ENCODE measurements around the gene PLIN4.

The PLIN4 gene

GRCh38 chr19:4493104-4493928, 25.0 kb downstream of the PLIN4 start:
- DNase-seq (ENCODE audit: low read depth in 4 of 4, low spot score in 1 of 4), result no peak

DNA sequence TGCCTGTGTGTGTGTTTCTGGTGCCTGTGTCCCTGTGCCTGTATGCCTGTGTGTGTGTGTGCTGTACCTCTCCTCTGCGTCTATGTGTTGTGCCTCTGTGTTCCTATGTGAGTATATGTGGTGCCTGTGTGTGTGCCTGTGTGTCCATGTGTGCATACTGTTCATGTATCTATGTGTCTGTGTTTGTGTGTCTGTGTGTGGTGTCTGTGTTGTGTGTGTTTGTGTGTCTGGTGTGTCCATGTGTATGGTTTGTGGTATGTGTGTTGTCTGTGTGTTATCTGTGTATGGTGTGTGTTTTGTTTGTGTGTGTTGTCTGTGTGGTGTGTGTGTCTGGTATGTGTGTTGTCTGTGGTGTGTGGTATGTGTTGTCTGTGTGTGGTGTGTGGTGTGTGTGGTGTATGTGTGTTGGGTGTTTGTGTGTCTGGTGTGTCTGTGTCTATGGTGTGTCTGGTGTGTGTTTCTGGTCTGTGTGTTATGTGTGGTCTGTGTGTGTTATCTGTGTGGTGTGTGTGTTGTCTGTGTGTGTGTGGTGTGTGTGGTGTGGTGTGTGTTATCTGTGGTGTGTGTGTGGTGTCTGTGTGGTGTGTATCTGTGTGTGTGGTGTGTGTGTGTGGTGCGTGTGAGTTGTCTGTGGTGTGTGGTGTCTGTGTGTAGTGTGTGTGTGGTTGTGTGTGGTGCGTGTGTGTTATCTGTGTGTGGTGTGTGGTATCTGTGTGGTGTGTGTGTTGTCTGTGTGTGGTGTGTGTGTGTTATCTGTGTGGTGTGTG, 25.8 kb downstream of the PLIN4 start:
- DNase-seq (ENCODE audit: low read depth in 4 of 4, low spot score in 1 of 4), result no peak

GRCh38 chr19:4491446-4491845, 26.8 kb downstream of the PLIN4 start:
- DNase-seq (ENCODE audit: low read depth in 4 of 4, low spot score in 1 of 4), result no peak

GRCh38 chr19:4488496-4488895, 29.8 kb downstream of the PLIN4 start:
- no peak for DNase-seq (ENCODE audit: low read depth in 4 of 4, low spot score in 1 of 4)

DNA sequence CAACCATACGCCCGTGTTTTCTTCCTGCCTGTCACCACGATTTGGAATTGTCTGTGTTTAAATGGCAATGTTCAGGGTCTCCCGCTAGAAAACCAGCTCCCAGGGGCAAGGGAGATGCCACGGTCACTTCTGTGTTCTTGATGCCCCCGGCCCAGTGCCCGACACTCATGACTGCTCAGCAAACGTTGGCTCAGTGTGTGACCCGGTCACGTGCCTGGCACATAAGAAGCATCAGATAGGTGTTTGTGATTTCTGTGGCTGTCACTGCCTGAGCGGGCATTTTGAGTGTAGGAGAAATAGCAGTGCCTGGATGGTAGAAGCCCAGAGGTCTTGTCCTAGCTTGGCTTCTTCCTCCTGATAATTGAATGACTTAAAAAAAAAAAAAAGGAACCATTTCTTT, 30.7 kb downstream of the PLIN4 start:
- DNase-seq (ENCODE audit: low read depth in 4 of 4, low spot score in 1 of 4), result no peak

DNA sequence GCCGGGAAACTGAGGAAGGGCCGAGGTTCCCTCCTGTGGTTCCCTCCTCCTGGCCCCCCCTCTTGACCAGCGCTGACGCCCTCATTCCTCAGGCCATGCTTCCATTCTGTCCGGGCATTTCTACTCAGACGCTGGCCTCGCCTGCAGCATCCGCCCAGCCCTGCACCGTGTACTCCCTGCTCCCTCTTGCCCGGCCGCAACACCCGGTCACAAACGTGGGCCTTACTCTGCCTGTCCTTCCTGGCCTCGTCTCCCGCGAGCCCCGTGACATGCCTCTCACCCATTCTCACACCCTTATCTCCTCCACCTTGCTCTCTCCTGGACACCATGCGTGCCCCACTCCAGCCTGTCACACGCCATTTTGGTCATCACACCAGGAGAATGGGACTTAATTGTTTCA, 34.9 kb downstream of the PLIN4 start:
- DNase-seq (ENCODE audit: low read depth in 4 of 4, low spot score in 1 of 4), result no peak

- DNase-seq (ENCODE audit: low read depth in 4 of 4, low spot score in 1 of 4), result no peak
Observed at GRCh38 chr19:4482721-4483364, 35.4 kb downstream of the PLIN4 start.

DNA sequence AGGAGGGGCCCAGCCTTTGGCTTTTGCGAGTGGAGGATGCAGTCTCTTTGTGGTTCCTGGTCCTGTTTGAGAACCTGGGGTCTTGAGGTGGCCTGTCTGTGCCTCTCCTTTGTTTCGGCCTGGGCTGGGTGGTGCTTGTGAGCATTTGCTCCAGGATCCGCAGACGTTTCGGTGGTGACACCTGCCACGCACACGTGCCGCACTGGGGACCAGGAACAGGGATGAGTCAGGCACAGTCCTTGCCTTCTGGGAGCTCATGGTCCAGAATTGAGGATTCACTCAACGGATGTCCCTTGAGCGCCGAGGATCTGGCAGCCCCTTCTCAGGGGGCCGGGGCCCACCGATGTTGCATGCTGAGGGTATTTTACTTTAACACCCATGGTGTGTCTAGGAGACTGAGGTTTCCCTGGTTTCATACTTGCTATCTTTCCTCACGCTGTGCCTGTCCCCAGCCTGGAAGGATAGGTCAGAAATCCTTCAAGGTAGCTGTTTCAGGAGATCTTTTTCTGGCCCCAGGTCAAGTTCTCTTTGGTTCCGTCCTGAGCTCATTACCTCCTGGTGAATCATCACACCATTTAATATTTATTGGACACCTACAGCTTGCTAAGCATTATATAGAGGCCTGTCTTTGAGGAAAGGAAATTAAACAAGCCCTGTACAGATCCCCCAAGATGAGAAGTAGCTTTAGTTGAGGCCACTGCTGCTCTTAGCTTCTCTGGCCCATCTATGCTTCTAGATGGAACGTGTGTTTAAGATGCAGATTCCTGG, 41.1 kb downstream of the PLIN4 start:
- no peak for DNase-seq (ENCODE audit: low read depth in 4 of 4, low spot score in 1 of 4)

DNA sequence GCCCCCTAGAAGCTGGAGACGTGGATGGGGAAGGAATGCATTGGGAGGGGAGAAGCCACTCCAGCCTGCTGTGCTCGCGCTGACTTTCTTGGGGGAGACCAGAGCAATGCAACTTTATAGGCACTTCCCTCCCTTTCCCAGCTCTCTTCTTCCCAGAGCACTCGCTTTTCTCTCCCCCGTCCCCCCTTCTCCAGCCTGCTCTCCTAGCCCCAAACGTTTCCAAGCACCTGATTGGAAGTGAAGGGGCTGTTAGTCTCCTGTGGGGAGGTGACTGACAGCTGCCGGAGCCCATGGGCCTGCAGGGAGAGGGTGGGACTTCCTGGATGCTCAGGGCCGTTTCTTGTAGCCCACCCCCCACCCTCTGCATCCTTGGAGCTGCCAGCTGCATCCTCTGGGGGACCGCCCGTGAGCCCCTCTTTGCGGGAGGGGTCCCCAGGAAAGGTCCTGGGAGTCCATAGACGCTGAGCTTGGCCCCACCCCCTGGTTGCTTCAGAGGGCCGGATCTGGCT, 43.7 kb downstream of the PLIN4 start:
- DNase-seq (ENCODE audit: low read depth in 4 of 4, low spot score in 1 of 4), result no peak

- DNase-seq (ENCODE audit: low read depth in 4 of 4, low spot score in 1 of 4), result no peak
Observed at GRCh38 chr19:4473763-4474513, 44.3 kb downstream of the PLIN4 start.

- no peak for DNase-seq (ENCODE audit: low read depth in 4 of 4, low spot score in 1 of 4)
Observed at GRCh38 chr19:4473011-4473762, 45.1 kb downstream of the PLIN4 start.

DNA sequence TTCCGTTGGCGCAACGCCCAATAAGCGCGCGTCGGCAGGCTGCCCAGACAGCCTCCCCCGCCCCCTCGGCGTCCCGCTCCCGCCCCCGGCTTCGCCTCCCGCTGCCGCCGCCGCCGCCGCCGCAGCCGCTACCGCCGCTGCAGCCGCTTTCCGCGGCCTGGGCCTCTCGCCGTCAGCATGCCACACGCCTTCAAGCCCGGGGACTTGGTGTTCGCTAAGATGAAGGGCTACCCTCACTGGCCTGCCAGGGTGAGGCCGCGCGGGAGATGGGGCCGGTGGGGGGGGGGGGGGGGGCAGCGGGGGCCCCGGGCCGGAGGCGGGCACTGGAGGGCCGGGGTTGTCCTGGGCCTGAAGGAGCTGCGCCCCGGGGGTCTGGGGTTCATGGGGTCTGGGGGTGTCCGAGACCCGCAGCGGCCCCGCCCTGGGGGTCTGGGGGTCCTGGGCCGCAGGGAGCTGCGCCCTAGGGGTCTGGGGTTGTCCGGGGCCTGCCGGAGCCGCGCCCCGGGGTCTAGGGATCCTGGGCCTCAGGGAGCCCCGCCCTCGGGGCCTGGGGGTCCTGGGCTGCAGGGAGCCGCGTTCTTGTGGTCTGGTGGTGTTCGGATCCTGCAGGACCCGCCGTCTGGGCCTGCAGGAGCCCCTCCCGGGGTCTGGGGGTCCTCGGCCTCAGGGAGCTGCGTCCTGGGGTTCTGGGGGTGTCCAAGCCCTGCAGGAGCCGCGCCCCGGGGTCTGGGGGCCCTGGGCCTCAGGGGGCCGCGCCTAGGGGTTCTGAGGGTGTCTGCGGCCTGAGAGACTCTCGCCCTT, 45.9 kb downstream of the PLIN4 start, which contains the start of gene HDGFL2:
Gene HDGFL2, plus strand, starts transcription at position 124 of the 801 bp plus-strand sequence. Its CDS starts 54 bp downstream, at position 178.
- DNase-seq (ENCODE audit: low read depth in 4 of 4, low spot score in 1 of 4), result peak in 1 of 4 experiments; percentile 88

GRCh38 chr19:4471403-4472173, 46.7 kb downstream of the PLIN4 start:
- peak; percentile 78 to 96 (median 92) for DNase-seq (ENCODE audit: low read depth in 4 of 4, low spot score in 1 of 4)

DNA sequence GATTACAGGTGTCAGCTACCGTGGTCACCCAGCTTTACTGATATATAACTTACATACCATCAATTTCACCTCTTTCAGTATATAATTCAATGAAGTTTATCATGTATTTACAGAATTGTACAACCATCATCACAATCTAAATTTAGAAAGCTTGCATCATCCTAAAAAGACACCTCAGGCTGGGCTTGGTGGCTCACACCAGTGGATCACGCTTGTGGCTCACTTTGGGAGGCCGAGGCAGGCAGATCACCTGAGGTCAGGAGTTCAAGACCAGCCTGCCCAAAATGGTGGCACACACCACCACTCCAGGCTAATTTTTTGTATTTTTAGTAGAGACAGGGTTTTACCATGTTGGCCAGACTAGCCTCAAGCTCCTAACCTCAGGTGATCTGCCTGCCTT, 50.5 kb downstream of the PLIN4 start:
- no peak for DNase-seq (ENCODE audit: low read depth in 4 of 4, low spot score in 1 of 4)

- no peak for DNase-seq (ENCODE audit: low read depth in 4 of 4, low spot score in 1 of 4)
Observed at GRCh38 chr19:4464815-4465581, 53.3 kb downstream of the PLIN4 start.

DNA sequence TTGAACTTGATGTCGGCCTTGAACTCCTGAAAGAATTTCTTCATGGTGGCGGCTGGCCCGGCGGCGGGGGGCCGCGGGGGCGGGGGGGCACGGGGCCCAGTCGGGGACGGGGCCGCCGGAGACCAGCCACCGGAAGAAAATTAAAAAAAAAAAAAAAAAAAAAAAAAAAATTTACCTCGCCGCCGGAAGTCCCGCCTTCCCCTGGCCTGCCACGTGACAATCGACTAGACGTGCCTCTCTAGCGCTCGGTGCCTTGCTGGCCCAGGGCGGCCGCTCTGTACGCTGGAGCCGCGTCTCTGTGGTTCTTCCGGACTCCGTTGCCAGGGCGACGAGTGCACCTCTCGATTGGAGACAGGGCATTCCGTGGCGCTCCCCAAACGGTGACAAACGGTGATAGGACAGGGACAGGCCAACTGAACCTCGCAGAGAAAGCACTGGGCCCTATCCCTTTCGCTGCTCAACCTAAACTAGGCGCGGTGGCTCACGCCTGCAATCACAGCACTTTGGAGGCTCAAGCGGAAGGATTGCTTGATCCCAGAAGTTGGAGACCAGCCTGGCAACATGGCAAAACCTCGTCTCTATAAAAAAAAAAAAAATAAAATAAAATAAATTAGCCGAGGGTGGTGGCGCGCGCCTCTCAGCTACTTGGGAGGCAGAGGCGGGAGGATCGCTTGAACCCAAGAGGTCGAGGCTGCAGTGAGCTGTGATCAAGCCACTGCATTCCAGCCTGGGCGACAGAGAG, 60.5 kb downstream of the PLIN4 start, which contains the start of gene UBXN6:
Gene UBXN6, minus strand, starts transcription at position 141 of the 742 bp plus-strand sequence. Its CDS starts 97 bp downstream, at position 44.
- peak; percentile 92 to 94 (median 94) for DNase-seq (ENCODE audit: low read depth in 4 of 4, low spot score in 1 of 4)

All from stimulated activated CD4-positive, alpha-beta T cell treated with anti-CD3 and anti-CD28 coated beads, Interleukin-1b, Interleukin-23, amount 100 ng/mL, for 24 hours (primary cell).